GM18520 (cell line): ENCODE measurements around the gene BMP2K.

Experiments
- ATAC-seq: cut with Tn5 transposase; IDR thresholded peaks from one replicate; pipeline ENCODE4 v1.9.1; 2021; ENCODE audit not compliant: unreplicated experiment

Gene BMP2K

GRCh38 chr4:78776079-78776728 lies at the start of gene BMP2K:
TSS of gene BMP2K (plus strand) at chr4:78776350. CDS start at chr4:78776544, 194 bp downstream.
- peak; percentile 71 for ATAC-seq

GRCh38 chr4:78726546-78726945 lies 49.6 kb upstream of the BMP2K start:
- no peak for ATAC-seq

- ATAC-seq = no peak
These were observed 43.6 kb upstream of the BMP2K start for GRCh38 chr4:78732332-78733104.

DNA sequence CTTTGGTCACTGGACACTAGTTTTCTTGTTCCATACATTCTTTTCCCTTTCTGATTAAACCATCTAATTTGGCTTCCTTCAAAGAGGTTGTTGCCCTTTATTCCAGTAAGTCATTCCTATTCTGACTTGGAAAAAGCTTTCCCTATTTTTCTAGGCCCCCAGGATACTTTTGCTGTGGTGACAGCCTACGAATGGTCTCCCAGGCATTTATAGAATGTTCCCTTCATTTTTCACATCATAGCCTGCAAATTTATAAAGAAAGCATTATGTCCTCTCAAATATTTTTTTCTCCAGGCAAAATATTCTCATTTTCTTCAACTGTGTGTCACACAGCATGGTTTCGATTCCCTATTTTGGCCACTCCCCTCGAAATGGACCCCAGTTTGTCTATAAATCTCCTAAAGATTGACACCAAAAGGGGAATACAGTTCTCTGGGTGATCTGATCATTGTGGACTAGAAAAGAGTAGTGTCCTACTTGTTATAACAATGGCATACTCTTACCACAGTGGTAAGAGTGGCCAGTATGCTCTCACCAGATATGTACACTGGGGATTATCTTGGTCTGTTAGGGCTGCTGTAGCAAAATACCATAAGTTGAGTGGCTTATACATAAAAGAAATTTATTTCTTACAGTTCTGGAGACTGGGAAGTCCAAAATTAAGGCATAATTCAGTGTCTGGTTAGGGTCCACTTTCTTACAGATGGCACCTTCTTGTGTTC lies 41.5 kb upstream of the BMP2K start:
- no peak for ATAC-seq

DNA sequence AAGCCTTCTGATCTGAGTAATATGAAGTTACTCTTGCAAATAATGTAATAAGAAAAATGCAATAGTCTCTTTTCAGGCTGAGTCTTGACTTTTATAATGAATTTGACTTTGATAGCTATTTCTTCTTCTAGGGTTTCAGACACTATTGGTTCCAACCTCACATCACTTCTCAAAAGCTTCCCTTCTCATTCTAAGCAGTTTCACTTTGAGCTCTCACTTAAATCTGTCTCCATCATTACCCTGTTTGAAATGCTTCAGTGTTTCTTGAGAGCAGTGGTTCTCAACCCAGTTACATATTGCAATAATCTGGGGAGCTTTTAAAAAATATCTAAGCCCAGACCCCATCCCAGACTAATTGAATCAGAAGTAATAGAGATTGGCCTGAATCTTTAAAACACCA lies 40.5 kb upstream of the BMP2K start:
- ATAC-seq = no peak

DNA sequence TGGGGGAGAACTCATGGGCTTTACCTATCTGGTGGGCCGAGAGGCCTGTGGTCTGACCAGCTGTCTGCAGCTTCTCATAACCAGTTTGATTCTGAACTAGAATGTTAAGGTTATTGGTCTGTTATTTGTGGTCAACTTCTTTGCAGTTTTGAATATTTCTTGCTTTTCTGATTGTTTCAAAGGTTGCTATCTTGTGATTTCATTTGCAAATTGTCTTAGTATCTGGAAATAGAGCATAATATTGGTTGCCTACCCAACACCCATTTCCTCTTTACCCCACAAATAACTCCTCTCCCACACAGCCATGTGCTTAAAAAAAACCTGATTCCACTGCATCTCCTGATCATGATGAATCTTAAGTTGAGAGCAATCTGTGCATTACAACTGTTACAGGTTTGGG lies 39.1 kb upstream of the BMP2K start:
- ATAC-seq = no peak

GRCh38 chr4:78737973-78738372 lies 38.2 kb upstream of the BMP2K start:
- no peak for ATAC-seq

DNA sequence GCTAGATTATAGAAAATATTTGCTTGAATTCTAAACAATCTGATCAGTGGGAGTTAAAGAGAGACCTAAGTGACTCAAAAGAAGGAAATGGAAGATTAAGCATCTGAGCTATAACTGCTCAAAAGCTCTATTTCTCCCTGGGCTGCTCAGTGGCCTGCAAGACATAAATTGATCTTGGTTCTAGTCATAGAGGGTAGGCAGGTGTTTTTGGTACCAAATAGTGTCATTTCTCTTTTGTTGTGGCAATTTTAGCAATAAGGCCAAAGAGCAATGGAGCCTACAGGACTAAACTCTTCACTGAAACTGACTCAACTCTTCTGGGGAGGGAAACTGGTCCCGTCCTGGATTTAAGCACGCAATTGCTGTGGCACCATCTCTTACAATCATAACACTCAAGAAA lies 33.9 kb upstream of the BMP2K start:
- no peak for ATAC-seq

DNA sequence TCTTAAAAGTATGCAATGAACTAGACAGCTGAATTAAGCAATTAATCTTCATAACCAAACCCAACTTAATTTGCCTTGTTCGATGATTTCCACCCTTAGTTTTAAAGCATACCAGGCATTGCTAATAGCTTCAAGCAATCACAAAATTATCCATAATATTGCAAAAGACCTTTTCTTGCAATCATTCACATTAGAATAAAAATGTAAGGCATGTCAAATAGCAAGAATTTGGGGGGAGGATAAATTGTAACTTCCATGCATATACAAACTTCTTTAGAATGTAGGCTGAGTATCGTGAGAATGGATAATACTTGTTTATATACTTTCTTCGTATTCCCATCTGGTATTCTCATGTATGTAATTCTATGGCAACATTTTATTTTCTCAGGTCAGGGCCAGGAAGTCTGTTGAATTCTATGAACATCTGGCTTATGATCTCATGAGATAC lies 28.7 kb upstream of the BMP2K start:
- no peak for ATAC-seq

DNA sequence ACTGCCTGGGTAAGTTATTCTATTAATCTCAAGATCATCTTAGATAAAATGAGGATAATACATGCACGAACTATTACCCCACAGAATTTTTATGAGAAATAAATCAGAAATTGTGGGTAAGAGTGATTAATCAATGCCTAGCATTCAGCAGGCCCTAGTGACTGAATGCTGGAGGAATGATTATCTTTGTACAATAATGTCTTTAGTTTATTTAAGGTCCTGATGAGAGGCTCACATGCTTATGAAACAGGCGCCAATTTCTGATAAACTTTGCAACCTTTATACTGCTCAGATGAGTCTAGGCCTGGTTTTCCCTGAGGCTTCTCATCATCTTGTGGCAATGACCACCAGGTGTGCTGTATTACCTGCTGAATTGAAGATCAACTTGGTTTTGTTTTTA lies 27.8 kb upstream of the BMP2K start:
- no peak for ATAC-seq

DNA sequence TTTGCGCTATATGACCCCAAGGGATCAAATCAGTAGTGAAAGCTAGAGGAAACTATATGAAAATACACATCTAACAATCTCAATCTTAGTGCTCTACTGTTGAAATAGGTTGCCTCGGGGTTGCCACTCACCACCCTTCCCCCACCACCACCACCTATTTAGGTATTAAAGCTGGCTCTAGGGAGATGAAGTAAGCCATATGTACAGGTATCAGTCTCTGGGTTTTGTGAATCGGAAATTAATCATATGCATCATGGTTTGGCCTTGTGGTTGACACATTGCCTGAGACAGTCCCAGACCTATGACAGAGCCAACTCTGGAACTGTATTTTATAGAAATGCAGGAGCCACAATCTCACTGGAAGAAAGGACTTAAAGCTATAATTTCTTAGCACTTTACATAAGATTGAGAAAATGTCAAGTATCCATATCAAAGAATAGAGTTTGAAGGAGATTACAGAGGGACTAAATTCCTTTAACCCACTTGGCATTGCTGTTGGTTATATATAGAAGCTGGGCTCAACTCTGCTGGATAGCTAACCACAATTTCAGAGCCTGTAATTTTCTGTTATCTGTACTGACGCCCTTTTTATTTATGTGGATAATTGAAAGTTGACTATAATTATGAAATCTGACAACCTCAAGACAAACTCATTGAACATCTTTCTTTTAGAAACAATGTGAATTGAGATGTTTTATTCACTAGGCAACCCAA lies 26.7 kb upstream of the BMP2K start:
- peak; percentile 36 for ATAC-seq

GRCh38 chr4:78749972-78750727 lies 26.0 kb upstream of the BMP2K start:
- peak; percentile 95 for ATAC-seq

GRCh38 chr4:78753091-78753490 lies 23.1 kb upstream of the BMP2K start:
- ATAC-seq = no peak

- ATAC-seq = no peak
These were observed 21.3 kb upstream of the BMP2K start for GRCh38 chr4:78754872-78755271.

- no peak for ATAC-seq
These were observed 20.0 kb upstream of the BMP2K start for GRCh38 chr4:78756137-78756536.

DNA sequence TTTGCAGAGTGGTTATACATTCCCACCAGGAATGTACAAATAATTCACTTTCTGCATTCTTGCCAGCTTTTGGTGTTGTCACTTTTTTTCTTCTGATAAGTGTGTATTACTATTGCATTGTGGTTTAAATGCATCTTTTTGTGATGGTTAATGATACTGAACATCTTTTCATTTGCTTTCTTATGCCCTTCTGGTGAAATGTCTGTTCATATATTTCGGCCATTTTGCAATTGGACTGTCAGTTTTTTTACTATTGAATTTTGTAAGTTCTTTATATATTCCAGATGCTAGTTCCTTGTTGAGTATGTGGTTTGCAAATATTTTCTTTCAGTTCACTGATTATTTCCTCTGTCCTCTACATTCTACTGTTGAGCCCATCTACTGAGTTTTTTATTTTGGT lies 19.4 kb upstream of the BMP2K start:
- no peak for ATAC-seq

DNA sequence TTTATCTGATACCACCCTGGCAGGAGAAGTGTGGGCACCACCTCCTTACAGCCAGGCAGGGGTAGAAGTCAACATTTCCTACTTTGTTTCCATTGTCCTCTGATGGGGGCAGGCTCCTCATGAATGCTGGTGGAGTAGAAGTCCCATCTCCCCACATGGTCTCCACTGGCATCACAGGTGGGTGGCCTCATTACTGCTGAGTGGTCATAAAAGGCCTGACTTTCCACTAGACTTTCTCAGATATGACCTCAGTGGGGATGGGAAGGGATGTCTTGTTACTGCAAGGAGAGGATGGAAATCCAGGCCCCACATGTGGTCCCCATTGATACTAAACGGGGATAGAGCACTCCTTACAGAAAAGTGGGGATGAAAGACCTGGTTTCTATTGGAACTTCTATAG lies 18.6 kb upstream of the BMP2K start:
- no peak for ATAC-seq

DNA sequence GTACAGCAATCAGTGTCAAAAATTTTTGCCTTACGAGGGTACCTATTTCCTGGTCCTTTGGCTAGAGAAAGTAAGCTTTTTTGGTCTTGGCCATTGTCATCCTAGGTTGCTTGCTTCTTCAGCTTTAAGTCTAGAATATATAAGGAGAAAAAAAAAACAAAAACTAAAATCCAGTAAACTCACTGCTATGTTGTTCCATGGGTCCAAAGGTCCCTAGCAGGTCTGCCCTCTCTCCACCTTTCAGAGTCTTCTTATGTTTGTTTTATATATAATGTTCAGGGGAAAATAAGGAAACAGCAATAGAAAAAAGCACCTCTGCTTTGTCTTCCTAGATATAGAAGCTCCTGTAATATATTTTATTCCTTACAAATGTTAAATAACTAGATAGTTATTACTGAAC lies 18.1 kb upstream of the BMP2K start:
- ATAC-seq = no peak

GRCh38 chr4:78762529-78762928 lies 13.6 kb upstream of the BMP2K start:
- no peak for ATAC-seq

DNA sequence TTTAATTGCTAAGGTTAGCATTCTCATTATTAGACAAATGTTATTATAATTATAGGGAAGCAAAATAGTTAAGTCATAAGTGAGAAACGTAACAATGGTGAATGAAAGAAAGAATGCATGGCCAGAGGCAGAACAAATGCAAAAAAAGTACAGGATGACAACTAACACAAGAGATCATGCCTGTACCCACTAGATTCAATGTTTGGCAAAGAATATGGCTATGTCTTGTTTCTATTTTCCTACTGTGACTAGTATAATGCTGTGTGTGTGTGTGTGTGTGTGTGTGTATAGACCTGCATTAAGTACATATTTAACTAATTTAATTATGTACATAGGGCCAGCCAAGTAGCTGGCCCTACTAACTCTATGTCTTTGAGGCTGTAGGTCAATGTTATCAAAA lies 12.9 kb upstream of the BMP2K start:
- ATAC-seq = no peak
